ENCODE results near the gene CLTA. TPM values are rescaled to one million over a fixed set of nuclear protein-coding genes. Genes with fewer than 3 reads are reported as not detected.
"Not testable (repeated sequence)": the region's sequence is repeated elsewhere in the genome, so short reads cannot be mapped to it uniquely, and the experiment has no call there.

CLTA gene
- total RNA-seq, 1 donor from 2014 or later = 424 TPM

- Histone ChIP-seq H3K9me3 (ENCODE audit: insufficient read depth, low read depth, low read length) (no peaks in the 10 kb centered on the region), H3K4me2 (ENCODE audit: low read length) (no peak overlapping the region), H3K9ac (ENCODE audit: low read length) (no peak overlapping the region), H4K20me1 (ENCODE audit: insufficient read depth, low read length) (peaks cover 11% of the 10 kb centered on the region), H3K27ac (ENCODE audit: low read depth, low read length) (no peak overlapping the region), H2AFZ (ENCODE audit: low read depth, low read length) (no peak overlapping the region), H3K4me3 (ENCODE audit: insufficient read depth, low read depth, low read length) (no peak overlapping the region), H3K36me3 (ENCODE audit: insufficient read depth, low read length) (peaks cover 21% of the 10 kb centered on the region), H3K79me2 (ENCODE audit: insufficient read depth, low read length) (no peaks in the 10 kb centered on the region), H3K4me1 (ENCODE audit: insufficient read depth, low read length) (no peaks in the 10 kb centered on the region), H3K27me3 (ENCODE audit: insufficient read depth, low read length) (no peaks in the 10 kb centered on the region)
- Mint-ChIP-seq H3K4me1 (ENCODE audit: low read depth, unreplicated experiment) (peaks cover 1% of the 10 kb centered on the region), H3K4me3 (ENCODE audit: unreplicated experiment) (no peak overlapping the region), H3K27me3 (ENCODE audit: low read depth, unreplicated experiment) (no peaks in the 10 kb centered on the region), H3K27ac (ENCODE audit: unreplicated experiment) (no peak overlapping the region), H3K36me3 (ENCODE audit: low read depth, unreplicated experiment) (peaks cover 3% of the 10 kb centered on the region), H3K9me3 (ENCODE audit: unreplicated experiment) (no peaks in the 10 kb centered on the region)
- DNase-seq (ENCODE audit: low read depth) (no peak), FAIRE-seq (no peak)
- no peak for TF ChIP-seq EZH2 (IDR thresholded peaks at IDR 0.05; ENCODE audit: insufficient read depth, low read length)
- TF ChIP-seq CTCF (IDR thresholded peaks at IDR 0.05; ENCODE audit: insufficient read depth, low read depth, low read length) = no peak
Measured at GRCh38 chr9:36237230-36237629, 46.5 kb downstream of the CLTA start.

DNA sequence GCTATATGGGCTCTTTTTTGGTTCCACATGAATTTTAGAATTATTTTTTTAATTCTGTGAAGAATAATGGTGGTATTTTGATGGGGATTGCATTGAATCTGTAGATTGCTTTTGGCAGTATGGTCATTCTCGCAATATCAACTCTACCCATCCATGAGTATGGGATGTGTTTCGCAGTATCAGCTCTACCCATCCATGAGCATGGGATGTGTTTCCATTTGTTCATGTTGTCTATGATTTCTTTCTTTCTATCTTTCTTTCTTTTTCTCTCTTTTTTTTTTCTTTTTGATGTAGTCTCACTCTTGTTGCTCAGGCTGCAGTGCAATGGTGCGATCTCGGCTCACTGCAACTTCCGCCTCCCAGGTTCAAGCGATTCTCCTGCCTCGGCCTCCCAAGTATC is 48.5 kb downstream of the CLTA start:
- not testable (repeated sequence) for H3K27me3 Mint-ChIP-seq (ENCODE audit: low read depth, unreplicated experiment); H3K4me3 Mint-ChIP-seq (ENCODE audit: unreplicated experiment); H3K27me3 ChIP-seq (ENCODE audit: insufficient read depth, low read length); H2AFZ ChIP-seq (ENCODE audit: low read depth, low read length); FAIRE-seq; H3K9me3 Mint-ChIP-seq (ENCODE audit: unreplicated experiment); H3K4me3 ChIP-seq (ENCODE audit: insufficient read depth, low read depth, low read length); DNase-seq (ENCODE audit: low read depth); H3K27ac Mint-ChIP-seq (ENCODE audit: unreplicated experiment); H3K36me3 Mint-ChIP-seq (ENCODE audit: low read depth, unreplicated experiment); H3K9ac ChIP-seq (ENCODE audit: low read length); H3K4me1 ChIP-seq (ENCODE audit: insufficient read depth, low read length); H3K27ac ChIP-seq (ENCODE audit: low read depth, low read length); H3K79me2 ChIP-seq (ENCODE audit: insufficient read depth, low read length); H3K9me3 ChIP-seq (ENCODE audit: insufficient read depth, low read depth, low read length); H3K4me1 Mint-ChIP-seq (ENCODE audit: low read depth, unreplicated experiment); H3K4me2 ChIP-seq (ENCODE audit: low read length)
- H3K36me3 ChIP-seq (ENCODE audit: insufficient read depth, low read length) = peaks cover 16% of the 10 kb centered on the region
- peaks cover 10% of the 10 kb centered on the region for H4K20me1 ChIP-seq (ENCODE audit: insufficient read depth, low read length)

DNA sequence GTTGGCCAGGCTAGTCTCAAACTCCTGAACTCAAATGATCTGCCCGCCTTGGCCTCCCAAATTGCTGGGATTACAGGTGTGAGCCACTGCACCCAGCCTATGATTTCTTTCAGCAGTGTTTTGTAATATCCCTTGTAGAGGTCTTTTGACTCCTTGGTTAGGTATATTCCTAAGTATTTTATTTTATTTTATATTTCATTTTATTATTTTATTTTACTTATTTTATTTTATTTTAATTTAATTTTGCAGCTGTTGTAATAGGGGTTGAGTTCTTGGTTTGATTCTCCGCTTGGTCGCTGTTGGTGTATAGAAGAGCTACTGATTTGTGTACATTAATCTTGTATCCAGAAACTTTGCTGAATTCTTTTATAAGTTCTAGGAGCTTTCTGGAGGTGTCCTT is 49.0 kb downstream of the CLTA start:
- H3K27ac ChIP-seq (ENCODE audit: low read depth, low read length); H3K4me1 Mint-ChIP-seq (ENCODE audit: low read depth, unreplicated experiment); FAIRE-seq; H3K36me3 Mint-ChIP-seq (ENCODE audit: low read depth, unreplicated experiment); H3K9me3 ChIP-seq (ENCODE audit: insufficient read depth, low read depth, low read length); H3K4me3 ChIP-seq (ENCODE audit: insufficient read depth, low read depth, low read length); H3K79me2 ChIP-seq (ENCODE audit: insufficient read depth, low read length); H3K27me3 Mint-ChIP-seq (ENCODE audit: low read depth, unreplicated experiment); H3K27ac Mint-ChIP-seq (ENCODE audit: unreplicated experiment); H3K9ac ChIP-seq (ENCODE audit: low read length); H3K4me2 ChIP-seq (ENCODE audit: low read length); H3K4me1 ChIP-seq (ENCODE audit: insufficient read depth, low read length); DNase-seq (ENCODE audit: low read depth); H2AFZ ChIP-seq (ENCODE audit: low read depth, low read length); H3K4me3 Mint-ChIP-seq (ENCODE audit: unreplicated experiment); H3K9me3 Mint-ChIP-seq (ENCODE audit: unreplicated experiment); H3K27me3 ChIP-seq (ENCODE audit: insufficient read depth, low read length): not testable (repeated sequence)
- Histone ChIP-seq H4K20me1 (ENCODE audit: insufficient read depth, low read length) (peaks cover 10% of the 10 kb centered on the region), H3K36me3 (ENCODE audit: insufficient read depth, low read length) (peaks cover 14% of the 10 kb centered on the region)

DNA sequence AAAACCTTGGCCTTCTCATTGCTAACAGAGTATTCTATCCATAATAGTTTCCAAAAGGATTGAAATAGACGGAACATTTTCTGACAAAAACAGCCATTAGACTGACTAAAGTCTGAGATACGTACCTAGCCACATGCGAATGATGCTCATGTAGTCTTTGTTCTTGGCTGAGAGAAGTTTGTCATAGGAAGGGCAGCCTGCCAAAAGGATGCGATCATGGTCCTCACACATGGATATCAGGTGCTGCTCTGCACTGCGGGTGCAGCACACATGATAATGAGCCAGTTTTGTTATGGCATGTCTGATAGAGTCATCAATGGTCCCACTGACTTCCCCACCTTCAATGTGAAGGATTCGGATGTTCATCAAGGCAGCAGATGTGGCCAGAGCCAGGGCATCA is 55.2 kb downstream of the CLTA start:
- no peak for DNase-seq (ENCODE audit: low read depth)
- H3K9me3 ChIP-seq (ENCODE audit: insufficient read depth, low read depth, low read length) = no peaks in the 10 kb centered on the region
- peaks cover 24% of the 10 kb centered on the region for H3K79me2 ChIP-seq (ENCODE audit: insufficient read depth, low read length)
- no peaks in the 10 kb centered on the region for H3K27me3 ChIP-seq (ENCODE audit: insufficient read depth, low read length)
- FAIRE-seq = no peak
- H3K27ac ChIP-seq (ENCODE audit: low read depth, low read length) = no peak overlapping the region
- no peak overlapping the region for H3K9ac ChIP-seq (ENCODE audit: low read length)
- Mint-ChIP-seq H3K4me3 (ENCODE audit: unreplicated experiment) (no peak overlapping the region), H3K4me1 (ENCODE audit: low read depth, unreplicated experiment) (no peaks in the 10 kb centered on the region), H3K27ac (ENCODE audit: unreplicated experiment) (peak overlapping the region; percentile 18), H3K9me3 (ENCODE audit: unreplicated experiment) (no peaks in the 10 kb centered on the region), H3K27me3 (ENCODE audit: low read depth, unreplicated experiment) (no peaks in the 10 kb centered on the region), H3K36me3 (ENCODE audit: low read depth, unreplicated experiment) (peaks cover 5% of the 10 kb centered on the region)
- H3K4me1 ChIP-seq (ENCODE audit: insufficient read depth, low read length) = no peaks in the 10 kb centered on the region
- no peak overlapping the region for H3K4me3 ChIP-seq (ENCODE audit: insufficient read depth, low read depth, low read length)
- TF ChIP-seq EZH2 (IDR thresholded peaks at IDR 0.05; ENCODE audit: insufficient read depth, low read length) (no peak), CTCF (IDR thresholded peaks at IDR 0.05; ENCODE audit: insufficient read depth, low read depth, low read length) (no peak)
- no peak overlapping the region for H3K4me2 ChIP-seq (ENCODE audit: low read length)
- H4K20me1 ChIP-seq (ENCODE audit: insufficient read depth, low read length) = peaks cover 40% of the 10 kb centered on the region
- no peak overlapping the region for H2AFZ ChIP-seq (ENCODE audit: low read depth, low read length)
- peaks cover 26% of the 10 kb centered on the region for H3K36me3 ChIP-seq (ENCODE audit: insufficient read depth, low read length)
